Thymus (tissue), 14 donors: Measurements from ENCODE around the gene SPATC1L. TPM values are rescaled to one million over a fixed set of nuclear protein-coding genes. Genes with fewer than 3 reads are reported as not detected.
A peak's percentile ranks its signal among the peaks of the same experiment; 100 is the strongest.

Source experiments
- DNase-seq, 9 donors: peaks; one replicate each; pipeline ENCODE4 v3.0.0-alpha.2; 2013; ENCODE audit warnings: low spot score in 9 of 9, low read depth in 6 of 9, missing footprints in 1 of 9
- H3K27ac ChIP-seq, 2 donors: one replicate each; pipeline ENCODE4 v1.5.1; 2013; ENCODE audit warnings: control low read depth in 1 of 2, low read depth in 1 of 2, low read length in 1 of 2, mild to moderate bottlenecking in 1 of 2, moderate library complexity in 1 of 2
- H3K27me3 ChIP-seq, 2 donors: one replicate each; pipeline ENCODE4 v1.5.1; 2013; ENCODE audit warnings: low read length in 1 of 2; ENCODE audit not compliant: control insufficient read depth in 2 of 2, insufficient read depth in 1 of 2
- H3K36me3 ChIP-seq, 2 donors: one replicate each; pipeline ENCODE4 v1.5.1; 2013; ENCODE audit warnings: low read length in 1 of 2, mild to moderate bottlenecking in 1 of 2, moderate library complexity in 1 of 2; ENCODE audit not compliant: control insufficient read depth in 2 of 2, insufficient read depth in 2 of 2
- H3K4me1 ChIP-seq, 2 donors: one replicate each; pipeline ENCODE4 v1.5.1; 2013; ENCODE audit warnings: low read length in 2 of 2; ENCODE audit not compliant: control insufficient read depth in 2 of 2, insufficient read depth in 2 of 2
- H3K4me3 ChIP-seq, 2 donors: one replicate each; pipeline ENCODE4 v1.5.1; 2013; ENCODE audit warnings: low read length in 2 of 2, control low read depth in 1 of 2, mild to moderate bottlenecking in 1 of 2
- H3K9me3 ChIP-seq, 2 donors: one replicate each; pipeline ENCODE4 v1.5.1; 2013; ENCODE audit warnings: low read length in 1 of 2, mild to moderate bottlenecking in 1 of 2; ENCODE audit not compliant: control insufficient read depth in 2 of 2, insufficient read depth in 1 of 2
- WGBS: extraction: QIAGEN DNeasy Blood & Tissue Kit; methylation state at CpG from one replicate; pipeline ENCODE4 v1.1.7; 2013; 5-methylcytosine and 5-hydroxymethylcytosine counted together
- long read RNA-seq, 10 donors: transcript quantifications; one replicate each; lab custom pipeline, GENCODE V29; 2026
- polyA plus RNA-seq: library from polyadenylated mRNA; stranded (reverse); fragments of 200-250 nt; gene quantifications from one replicate; pipeline ENCODE4 v1.2.3, GENCODE V29; 2013
- total RNA-seq: library from RNA; stranded (reverse); fragments of 120-200 nt; gene quantifications from one replicate; pipeline ENCODE4 v1.2.4, GENCODE V29; 2013
- donor health status: healthy.

The SPATC1L gene
- total RNA-seq (4.8 TPM), polyA plus RNA-seq (9.6 TPM)
- long read RNA-seq, donor 1, partial matches to known transcripts, result 0 of 1 reads
- long read RNA-seq, donor 1, other reads (novel, unspliced or antisense), result 0 of 1 reads
- long read RNA-seq, donor 2, transcript SPATC1L-202 (4 exons, 1,182 nt), result major isoform, 11 of 11 reads
- long read RNA-seq, donor 2, partial matches to known transcripts, result 0 of 11 reads
- long read RNA-seq, donor 2, other reads (novel, unspliced or antisense), result 0 of 11 reads
- long read RNA-seq, donor 3, result 0 reads
- long read RNA-seq, donor 4, partial matches to known transcripts, result 0 of 3 reads
- long read RNA-seq, donor 4, other reads (novel, unspliced or antisense), result 0 of 3 reads
- long read RNA-seq, donor 5, result 0 reads
- long read RNA-seq, donor 6, transcript SPATC1L-202 (4 exons, 1,182 nt), result major isoform, 8 of 8 reads
- long read RNA-seq, donor 6, partial matches to known transcripts, result 0 of 8 reads
- long read RNA-seq, donor 6, other reads (novel, unspliced or antisense), result 0 of 8 reads
- long read RNA-seq, donor 7, transcript SPATC1L-202 (4 exons, 1,182 nt), result major isoform, 5 of 5 reads
- long read RNA-seq, donor 7, partial matches to known transcripts, result 0 of 5 reads
- long read RNA-seq, donor 7, other reads (novel, unspliced or antisense), result 0 of 5 reads
- long read RNA-seq, donor 8, partial matches to known transcripts, result 0 of 2 reads
- long read RNA-seq, donor 8, other reads (novel, unspliced or antisense), result 0 of 2 reads
- long read RNA-seq, donor 9, result 0 reads
- long read RNA-seq, donor 10, partial matches to known transcripts, result 0 of 4 reads
- long read RNA-seq, donor 10, other reads (novel, unspliced or antisense), result 0 of 4 reads

DNA sequence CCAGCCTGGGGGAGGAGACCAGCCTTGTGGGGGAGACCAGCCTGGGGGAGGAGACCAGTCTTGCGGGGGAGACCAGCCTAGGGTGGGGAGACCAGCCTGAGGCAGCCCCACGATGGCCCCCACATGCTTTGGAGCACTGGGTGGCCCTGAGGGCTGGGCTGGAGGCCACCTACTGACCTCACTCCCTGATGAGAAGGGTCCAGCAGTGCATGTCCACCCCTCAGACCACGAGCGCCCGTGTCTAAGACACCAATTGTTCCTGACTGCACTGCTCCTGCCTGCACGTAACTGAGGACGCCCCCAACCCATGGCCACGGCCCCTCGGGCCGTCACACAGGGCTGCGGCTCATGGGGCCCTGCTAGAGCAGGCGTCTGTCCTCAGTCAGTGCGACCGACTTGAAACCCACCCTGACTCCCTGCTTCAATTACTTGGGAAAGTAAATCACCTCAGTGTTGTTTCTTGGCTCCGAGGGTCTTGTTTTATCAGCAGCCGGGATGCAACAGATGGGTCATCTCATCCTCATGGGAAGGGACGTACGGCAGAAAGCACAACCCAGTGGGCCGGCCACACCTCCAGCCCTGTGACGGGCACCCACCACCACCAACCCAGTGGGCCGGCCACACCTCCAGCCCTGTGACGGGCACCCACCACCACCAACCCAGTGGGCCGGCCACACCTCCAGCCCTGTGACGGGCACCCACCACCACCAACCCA is at the start of gene SPATC1L:
SPATC1L (minus strand) TSS at position 550 of the 715 bp plus-strand sequence. CDS start 1,643 bp downstream, outside the sequence.
- no peaks in the 10 kb centered on the region for H3K9me3 ChIP-seq
- peaks cover 0 to 2% of the 10 kb centered on the region in 2 donors for H3K27me3 ChIP-seq
- WGBS, result 5% methylated on average over 21 of the region's 24 CpGs
- DNase-seq, result peak in 7 of 9 donors; percentile 20 to 76 (median 30)
- peak within 1 kb of the TSS; percentile 62 to 68 for H3K4me3 ChIP-seq
- no peaks in the 10 kb centered on the region for H3K36me3 ChIP-seq
- peaks cover 0 to 14% of the 10 kb centered on the region in 2 donors for H3K4me1 ChIP-seq
- H3K27ac ChIP-seq, result peak within 1 kb of the TSS; percentile 83 to 90

DNA sequence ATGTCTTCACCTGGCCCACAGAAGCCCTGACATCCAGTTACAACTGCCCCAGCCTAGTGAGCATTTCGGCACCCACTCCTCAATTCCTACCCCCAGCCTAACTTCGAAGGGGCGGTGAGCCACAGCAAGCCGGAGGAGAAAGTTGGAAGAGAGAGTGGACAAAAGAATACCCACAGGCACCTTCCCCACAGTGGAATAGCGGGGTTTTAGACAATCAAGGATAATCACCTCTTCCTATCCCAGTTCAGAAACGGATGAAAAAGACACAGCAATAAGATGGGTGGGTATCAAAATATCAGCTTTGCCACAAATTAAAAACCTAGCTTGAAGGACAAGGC is 45.6 kb upstream of the SPATC1L start:
- peaks cover 15 to 19% of the 10 kb centered on the region in 2 donors for H3K36me3 ChIP-seq
- peaks cover 12 to 23% of the 10 kb centered on the region in 2 donors for H3K4me1 ChIP-seq
- no peaks in the 10 kb centered on the region for H3K27me3 ChIP-seq
- peaks cover 0 to 4% of the 10 kb centered on the region in 2 donors for H3K9me3 ChIP-seq
- H3K4me3 ChIP-seq, result peak overlapping the region; percentile 54 to 85
- no peak for DNase-seq
- no peak overlapping the region for H3K27ac ChIP-seq
- WGBS, result 97% methylated on average over 6 of the region's 6 CpGs

DNA sequence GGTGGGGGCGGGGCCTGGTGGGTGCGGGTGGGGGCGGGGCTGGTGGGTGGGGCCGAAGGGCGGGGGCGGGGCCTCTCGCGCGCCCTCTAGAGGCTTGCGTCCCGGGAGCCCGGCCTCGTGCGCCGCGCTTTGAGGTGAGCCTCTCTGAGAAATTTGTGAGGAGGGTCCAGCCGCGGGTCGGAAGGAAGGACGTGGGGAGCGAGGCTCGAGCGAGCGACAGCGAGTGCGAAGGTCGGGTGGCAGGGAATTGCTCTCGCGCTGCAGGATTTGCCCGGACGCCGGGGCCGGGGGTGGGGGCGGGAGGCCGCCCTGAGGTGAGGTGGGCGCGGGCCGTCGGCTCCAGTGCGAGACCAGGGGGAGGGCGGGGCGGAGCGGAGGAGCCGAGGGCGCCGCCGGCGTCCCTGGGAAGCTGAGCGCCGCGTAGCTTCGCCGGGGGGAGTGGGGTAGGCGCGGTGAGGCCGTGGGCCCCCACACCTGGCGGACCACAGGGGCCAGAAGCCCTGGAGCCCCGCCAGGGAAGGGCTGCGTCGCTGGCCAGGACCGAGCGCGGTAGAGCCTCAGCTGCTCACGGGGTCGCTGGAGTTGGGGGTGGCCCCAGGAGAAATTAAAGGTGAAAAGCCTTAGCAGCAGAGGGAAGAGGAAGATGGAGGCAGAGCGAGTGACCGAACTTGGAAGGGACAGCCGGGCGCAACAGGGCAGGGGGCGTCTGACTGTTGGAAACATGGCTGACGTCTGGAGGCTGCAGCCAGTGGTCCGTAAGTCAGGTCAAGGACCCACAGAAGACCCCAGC is 45.1 kb upstream of the SPATC1L start:
- no peaks in the 10 kb centered on the region for H3K27me3 ChIP-seq
- H3K27ac ChIP-seq, result peak overlapping the region in 1 of 2 donors; percentile 60
- H3K4me3 ChIP-seq, result peak overlapping the region; percentile 54 to 85
- peak in 1 of 9 donors; percentile 10 for DNase-seq
- 3% methylated on average over 72 of the region's 72 CpGs for WGBS
- H3K9me3 ChIP-seq, result peaks cover 0 to 4% of the 10 kb centered on the region in 2 donors
- H3K4me1 ChIP-seq, result peaks cover 12 to 23% of the 10 kb centered on the region in 2 donors
- H3K36me3 ChIP-seq, result peaks cover 9 to 13% of the 10 kb centered on the region in 2 donors

DNA sequence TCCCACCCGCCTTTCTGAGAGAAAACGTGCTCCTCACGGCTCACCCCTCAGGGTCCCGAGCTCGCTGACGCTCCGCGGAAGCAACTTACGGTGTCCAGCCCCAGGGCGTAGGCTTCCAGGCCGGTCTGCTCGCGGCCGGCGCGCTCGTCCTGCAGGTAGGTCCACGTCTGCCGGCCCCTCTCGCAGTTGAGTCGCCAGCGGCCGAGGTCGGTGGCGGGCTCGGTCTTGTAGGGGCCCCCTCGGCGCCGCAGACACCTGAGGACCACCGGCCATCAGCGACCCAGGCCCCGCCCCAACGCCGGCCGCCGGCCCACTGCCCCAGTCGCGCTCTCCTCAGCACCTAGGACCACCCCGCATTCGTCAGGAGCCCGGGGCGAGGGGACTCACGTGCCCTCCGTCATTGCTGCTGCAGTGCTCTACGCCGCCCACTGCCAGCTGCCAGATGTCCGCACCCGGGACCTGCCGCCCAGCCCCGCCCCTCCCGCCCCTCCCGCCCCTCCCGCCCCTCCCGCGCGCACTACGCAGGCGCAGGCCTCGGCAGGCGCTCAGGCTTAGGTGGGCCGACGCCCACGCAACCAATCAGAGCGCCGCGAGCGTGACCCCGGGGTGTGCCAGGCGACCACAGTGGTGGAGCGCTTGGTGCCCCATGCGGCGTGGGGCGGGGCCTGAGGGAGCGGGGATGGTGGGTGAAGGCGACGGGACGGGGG is 44.2 kb upstream of the SPATC1L start, which contains the start of gene LSS:
LSS (minus strand) TSS at position 430 of the 707 bp plus-strand sequence; CDS start at position 401, 29 bp downstream.
- peak; percentile 85 to 99 (median 96) for DNase-seq
- Histone ChIP-seq H3K36me3 (peaks cover 6 to 8% of the 10 kb centered on the region in 2 donors), H3K27ac (peak within 1 kb of the TSS; percentile 87 to 90), H3K9me3 (peaks cover 0 to 4% of the 10 kb centered on the region in 2 donors), H3K27me3 (no peaks in the 10 kb centered on the region), H3K4me1 (peaks cover 12 to 23% of the 10 kb centered on the region in 2 donors), H3K4me3 (peak within 1 kb of the TSS; percentile 75 to 85)
- under 1% methylated on average over 77 of the region's 77 CpGs for WGBS

DNA sequence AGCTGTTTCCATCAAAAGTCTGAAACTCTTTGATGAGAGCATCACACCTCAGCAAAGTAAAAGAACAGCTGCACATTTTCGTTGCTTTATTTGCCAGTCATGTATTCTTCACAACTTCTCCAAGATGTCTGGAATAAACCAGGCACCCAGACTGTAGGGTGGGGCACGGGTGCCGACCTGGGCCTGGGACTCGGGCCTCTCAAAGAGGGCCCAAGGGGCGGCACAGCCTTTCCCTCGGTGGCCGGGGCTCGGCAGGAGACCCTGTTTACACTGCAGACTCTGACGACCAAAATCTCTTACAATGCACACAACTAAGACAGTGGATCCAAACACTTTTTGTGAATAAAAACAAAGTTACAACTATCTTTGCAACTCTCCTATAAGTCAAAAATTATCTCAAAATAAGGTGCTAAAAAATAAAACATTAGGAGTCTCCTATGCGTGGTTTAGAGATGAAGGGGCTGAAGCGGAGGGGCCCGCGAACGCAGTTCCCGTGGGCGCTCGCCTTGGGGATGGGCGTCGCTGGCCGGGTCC is 43.6 kb upstream of the SPATC1L start:
- Histone ChIP-seq H3K4me1 (peaks cover 12 to 23% of the 10 kb centered on the region in 2 donors), H3K4me3 (peak overlapping the region; percentile 75 to 85), H3K9me3 (peaks cover 0 to 4% of the 10 kb centered on the region in 2 donors), H3K27me3 (no peaks in the 10 kb centered on the region), H3K36me3 (peaks cover 3 to 7% of the 10 kb centered on the region in 2 donors), H3K27ac (peak overlapping the region; percentile 87 to 90)
- WGBS, result 1% methylated on average over 20 of the region's 20 CpGs
- DNase-seq, result peak in 6 of 9 donors; percentile 9 to 70 (median 39)

DNA sequence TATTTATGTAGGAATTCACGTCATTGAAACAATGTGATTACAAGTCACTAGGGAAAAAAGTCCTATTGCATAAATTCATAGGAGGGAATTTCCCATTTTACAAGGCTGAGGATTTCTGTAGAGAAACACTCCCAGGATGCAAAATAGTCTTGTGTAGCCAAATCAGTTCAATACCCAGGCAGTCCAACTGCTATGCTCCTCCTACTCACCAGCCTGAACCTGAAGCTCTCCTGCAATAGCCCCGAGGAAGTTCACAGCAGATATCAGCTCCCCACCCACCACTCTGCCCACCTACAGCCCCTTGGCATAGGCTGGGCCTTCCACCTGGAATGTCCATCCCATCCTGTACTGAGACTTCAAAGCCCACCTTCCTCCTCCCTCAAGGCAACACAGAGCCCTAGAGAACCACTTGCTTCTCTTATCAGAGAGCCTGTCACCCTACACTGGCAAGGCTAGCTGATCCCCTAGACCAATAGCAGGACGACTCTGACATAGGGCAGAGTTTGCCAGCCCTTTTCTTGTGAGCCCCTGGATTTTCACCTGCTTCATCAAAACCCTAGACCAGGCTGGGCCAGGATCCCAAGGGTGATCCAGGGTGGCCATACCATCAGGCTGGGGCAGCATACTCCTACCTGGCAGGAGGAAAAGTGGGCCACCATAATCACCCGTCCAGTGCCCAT is 42.8 kb upstream of the SPATC1L start:
- Histone ChIP-seq H3K4me3 (peak overlapping the region in 1 of 2 donors; percentile 12), H3K27ac (peak overlapping the region in 1 of 2 donors; percentile 39), H3K36me3 (peaks cover 8% of the 10 kb centered on the region in 2 donors), H3K9me3 (peaks cover 0 to 4% of the 10 kb centered on the region in 2 donors), H3K4me1 (peaks cover 12 to 23% of the 10 kb centered on the region in 2 donors), H3K27me3 (no peaks in the 10 kb centered on the region)
- no peak for DNase-seq
- WGBS, result 85% methylated on average over 4 of the region's 4 CpGs

DNA sequence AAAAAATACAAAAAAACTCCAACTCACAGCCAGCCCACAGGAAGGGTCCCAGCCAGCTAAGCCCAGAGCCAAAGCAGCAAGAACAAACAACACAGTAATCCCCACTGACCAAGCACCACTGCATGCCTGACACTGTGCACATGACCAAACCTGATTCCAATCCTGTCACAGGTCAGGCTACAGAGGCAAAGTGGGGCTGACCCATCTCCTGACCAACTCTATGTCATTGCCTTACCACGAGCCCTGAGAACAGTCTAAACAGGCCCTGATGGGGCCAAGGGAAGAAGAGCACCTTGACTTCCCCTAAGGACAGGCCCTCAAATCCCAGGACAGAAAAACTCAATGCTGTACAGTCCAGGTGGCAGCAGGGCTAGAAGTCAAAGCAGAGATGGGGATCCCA is 41.9 kb upstream of the SPATC1L start:
- no peak for DNase-seq
- peaks cover 10 to 17% of the 10 kb centered on the region in 2 donors for H3K36me3 ChIP-seq
- WGBS, result 96% methylated on average over 1 of the region's 1 CpG
- H3K4me3 ChIP-seq, result no peak overlapping the region
- H3K27ac ChIP-seq, result no peak overlapping the region
- H3K4me1 ChIP-seq, result peaks cover 12 to 23% of the 10 kb centered on the region in 2 donors
- H3K27me3 ChIP-seq, result no peaks in the 10 kb centered on the region
- H3K9me3 ChIP-seq, result peaks cover 0 to 4% of the 10 kb centered on the region in 2 donors
